H9 (cell line): ENCODE results near the gene CYSLTR2. TPM values are rescaled to one million over a fixed set of nuclear protein-coding genes. Genes with fewer than 3 reads are reported as not detected.

Source experiments
- DNase-seq: peaks from one replicate; pipeline ENCODE4 v3.0.0-alpha.2; 2017
- H2AFZ ChIP-seq: one replicate; pipeline ENCODE4 v1.6.1; 2013; ENCODE audit warnings: mild to moderate bottlenecking, low read length, control low read depth, moderate library complexity
- H2AK5ac ChIP-seq: 2 replicates; pipeline ENCODE4 v1.6.1; 2013; ENCODE audit warnings: low read length, control low read depth, mixed read lengths; ENCODE audit not compliant: insufficient read length
- H2BK120ac ChIP-seq: one replicate; pipeline ENCODE4 v1.6.1; 2013; ENCODE audit warnings: low read depth, mild to moderate bottlenecking, low read length, control low read depth, inconsistent platforms; ENCODE audit not compliant: poor library complexity, severe bottlenecking
- H2BK12ac ChIP-seq: 2 replicates; pipeline ENCODE4 v1.6.1; 2013; ENCODE audit warnings: low read length, control low read depth, mixed read lengths, low read depth; ENCODE audit not compliant: insufficient read length
- H2BK15ac ChIP-seq: 2 replicates; pipeline ENCODE4 v1.6.1; 2013; ENCODE audit warnings: low read depth, low read length, control low read depth
- H2BK20ac ChIP-seq: one replicate; pipeline ENCODE4 v1.6.1; 2013; ENCODE audit warnings: low read depth, mild to moderate bottlenecking, low read length, control low read depth, inconsistent platforms; ENCODE audit not compliant: poor library complexity, severe bottlenecking
- H2BK5ac ChIP-seq: 2 replicates; pipeline ENCODE4 v1.6.1; 2013; ENCODE audit warnings: low read length, control low read depth, mixed read lengths; ENCODE audit not compliant: insufficient read length
- H3K14ac ChIP-seq: 2 replicates; pipeline ENCODE4 v1.6.1; 2013; ENCODE audit warnings: low read length, control low read depth; ENCODE audit not compliant: insufficient read depth
- H3K18ac ChIP-seq: 2 replicates; pipeline ENCODE4 v1.6.1; 2013; ENCODE audit warnings: low read depth, mild to moderate bottlenecking, mixed read lengths, low read length, control low read depth; ENCODE audit not compliant: insufficient read length
- H3K23ac ChIP-seq: 2 replicates; pipeline ENCODE4 v1.6.1; 2013; ENCODE audit warnings: low read length, control low read depth, mixed read lengths, low read depth; ENCODE audit not compliant: insufficient read length
- H3K23me2 ChIP-seq: 2 replicates; pipeline ENCODE4 v1.6.1; 2013; ENCODE audit warnings: low read depth, mild to moderate bottlenecking, mixed read lengths, low read length, control low read depth; ENCODE audit not compliant: insufficient read length, poor library complexity, severe bottlenecking
- H3K27ac ChIP-seq: 2 replicates; pipeline ENCODE4 v1.5.1; 2013; ENCODE audit warnings: low read length, control low read depth, mixed read lengths, low read depth; ENCODE audit not compliant: insufficient read length
- H3K27me3 ChIP-seq: 2 replicates; pipeline ENCODE4 v1.6.1; 2013; ENCODE audit warnings: low read length, control low read depth, inconsistent platforms; ENCODE audit not compliant: insufficient read depth
- H3K4ac ChIP-seq: 2 replicates; pipeline ENCODE4 v1.6.1; 2013; ENCODE audit warnings: low read depth, mild to moderate bottlenecking, control low read depth, inconsistent platforms, low read length, moderate library complexity
- H3K4me1 ChIP-seq: 2 replicates; pipeline ENCODE4 v1.6.1; 2013; ENCODE audit warnings: low read length, control low read depth, inconsistent platforms; ENCODE audit not compliant: insufficient read depth
- H3K4me2 ChIP-seq: 2 replicates; pipeline ENCODE4 v1.6.1; 2013; ENCODE audit warnings: low read length, control low read depth, mixed read lengths; ENCODE audit not compliant: insufficient read length, insufficient read depth
- H3K56ac ChIP-seq: 2 replicates; pipeline ENCODE4 v1.6.1; 2013; ENCODE audit warnings: low read depth, mild to moderate bottlenecking, mixed read lengths, low read length, control low read depth; ENCODE audit not compliant: insufficient read length
- H3K79me1 ChIP-seq: 2 replicates; pipeline ENCODE4 v1.6.1; 2013; ENCODE audit warnings: low read depth, mild to moderate bottlenecking, moderate library complexity, low read length, control low read depth, inconsistent platforms; ENCODE audit not compliant: insufficient read depth, poor library complexity, severe bottlenecking
- H3K79me2 ChIP-seq: 2 replicates; pipeline ENCODE4 v1.6.1; 2013; ENCODE audit warnings: low read length, control low read depth, inconsistent platforms; ENCODE audit not compliant: insufficient read depth
- H3K9ac ChIP-seq: 2 replicates; pipeline ENCODE4 v1.6.1; 2013; ENCODE audit warnings: low read length, control low read depth, mixed read lengths; ENCODE audit not compliant: insufficient read length; ENCODE audit errors: extremely low read depth
- H3K9me3 ChIP-seq: one replicate; pipeline ENCODE4 v1.6.1; 2013; ENCODE audit warnings: low read depth, low read length, inconsistent platforms; ENCODE audit not compliant: control insufficient read depth
- H3T11ph ChIP-seq: one replicate; pipeline ENCODE4 v1.6.1; 2013; ENCODE audit warnings: mild to moderate bottlenecking, low read length, control low read depth, inconsistent platforms
- H4K20me1 ChIP-seq: one replicate; pipeline ENCODE4 v1.6.1; 2013; ENCODE audit not compliant: control insufficient read depth, insufficient read length, insufficient read depth
- H4K5ac ChIP-seq: 2 replicates; pipeline ENCODE4 v1.6.1; 2013; ENCODE audit warnings: low read depth, mild to moderate bottlenecking, mixed read lengths, low read length, control low read depth; ENCODE audit not compliant: insufficient read length
- H4K8ac ChIP-seq: replicated peaks from 2 replicates; pipeline ENCODE4 v1.6.1; 2013; ENCODE audit warnings: low read length, control low read depth, mixed read lengths, low read depth; ENCODE audit not compliant: insufficient read length
- H4K91ac ChIP-seq: 2 replicates; pipeline ENCODE4 v1.6.1; 2013; ENCODE audit warnings: low read depth, mild to moderate bottlenecking, moderate library complexity, mixed read lengths, low read length, control low read depth; ENCODE audit not compliant: insufficient read length
- H3K27ac Mint-ChIP-seq, 3 experiments: 2 replicates in 2 of 3; 3 replicates in 1 of 3; pipeline ENCODE4 v1.8.0; 2020 to 2021; ENCODE audit warnings: mixed read lengths in 3 of 3, mild to moderate bottlenecking in 1 of 3, moderate library complexity in 1 of 3
- H3K27me3 Mint-ChIP-seq: 2 replicates; pipeline ENCODE4 v1.8.0; 2021; ENCODE audit warnings: low read depth, mild to moderate bottlenecking, moderate library complexity, mixed read lengths
- H3K36me3 Mint-ChIP-seq, 3 experiments: 2 replicates in 2 of 3; 3 replicates in 1 of 3; pipeline ENCODE4 v1.8.0; 2020 to 2021; ENCODE audit warnings: low read depth in 3 of 3, mixed read lengths in 3 of 3; ENCODE audit not compliant: insufficient read depth in 1 of 3
- H3K4me1 Mint-ChIP-seq, 2 experiments: 2 replicates each; pipeline ENCODE4 v1.8.0; 2020; ENCODE audit warnings: mixed read lengths in 2 of 2
- H3K4me3 Mint-ChIP-seq, 2 experiments: 2 replicates in 1 of 2; 3 replicates in 1 of 2; pipeline ENCODE4 v1.8.0; 2020 to 2021; ENCODE audit warnings: mild to moderate bottlenecking in 2 of 2, mixed read lengths in 2 of 2, moderate library complexity in 1 of 2
- H3K9me3 Mint-ChIP-seq, 2 experiments: 2 replicates in 1 of 2; 3 replicates in 1 of 2; pipeline ENCODE4 v1.8.0; 2020; ENCODE audit warnings: mild to moderate bottlenecking in 2 of 2, mixed read lengths in 2 of 2, moderate library complexity in 1 of 2
- CTCF ChIP-seq: fragments of 200-600 bp; sonication (generic); conservative IDR thresholded peaks from 3 replicates; pipeline ENCODE4 v1.8.0; 2021; ENCODE audit warnings: antibody characterized with exemption, mild to moderate bottlenecking
- WGBS: extraction: QIAGEN DNeasy Blood & Tissue Kit; methylation state at CpG from one replicate; pipeline ENCODE4 v1.1.7; 2013; ENCODE audit warnings: missing lambda C conversion rate, low lambda C conversion rate, mixed read lengths; ENCODE audit not compliant: insufficient read length; ENCODE audit errors: extremely low coverage; 5-methylcytosine and 5-hydroxymethylcytosine counted together
- total RNA-seq: library from RNA; stranded (reverse); gene quantifications from 2 replicates; pipeline ENCODE4 v1.2.1, GENCODE V29; 2021

CYSLTR2 gene
- total RNA-seq, 1 experiment from 2014 or later: not detected

DNA sequence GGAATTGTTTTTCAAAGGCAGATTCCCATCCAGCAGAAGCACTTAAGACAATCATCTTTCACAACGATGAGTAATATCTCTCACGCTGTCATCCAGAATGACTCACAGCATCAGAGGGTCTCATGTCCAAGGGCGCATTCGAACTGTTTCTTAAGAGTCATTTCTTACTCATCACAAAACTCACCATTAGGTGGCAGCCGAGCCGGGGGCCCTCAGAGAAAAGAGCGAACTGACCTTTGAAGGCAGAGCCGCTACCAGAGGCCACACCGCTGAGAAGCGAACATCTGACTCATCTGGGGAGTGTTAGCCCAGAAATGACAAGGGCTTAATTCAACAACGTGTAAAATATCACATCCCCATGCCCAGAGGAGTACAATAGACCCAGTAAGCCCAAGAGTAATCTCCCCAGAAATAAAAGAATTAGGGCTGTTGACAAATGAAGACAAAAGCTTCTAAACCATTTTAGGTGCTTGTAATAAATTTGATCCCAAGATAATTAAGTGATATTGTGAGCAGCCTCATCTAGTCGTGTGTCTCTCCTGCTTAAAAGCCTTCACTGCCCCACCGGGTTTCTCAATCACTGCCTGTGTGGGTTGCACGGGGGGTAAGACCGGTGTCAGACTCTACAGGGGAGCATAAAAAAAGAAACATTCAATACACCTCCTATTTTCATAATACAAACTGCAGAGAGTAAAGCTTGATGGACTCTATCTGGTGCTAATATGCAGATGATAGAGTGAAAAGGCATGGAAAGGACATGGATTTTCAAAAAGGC lies 96.2 kb downstream of the CYSLTR2 start:
- Mint-ChIP-seq H3K27me3 (0 out of 2 replicates have a peak, but pooled peaks cover 3% of the 10 kb centered on the region), H3K4me1 (peaks cover 5 to 6% of the 10 kb centered on the region in 2 experiments), H3K27ac (peak overlapping the region in 1 of 3 experiments; percentile 87; a peak in 2 of 7 replicates), H3K9me3 (peaks cover 1 to 3% of the 10 kb centered on the region in 2 experiments), H3K36me3 (peaks cover 0 to 2% (median 0%) of the 10 kb centered on the region in 3 experiments; a peak in 2 of 7 replicates), H3K4me3 (no peak overlapping the region)
- Histone ChIP-seq H2BK15ac (no peak overlapping the region), H3K4me2 (no peak overlapping the region), H3K27ac (no peak overlapping the region), H2AFZ (no peak overlapping the region), H2BK20ac (no peak overlapping the region), H3K23me2 (no peaks in the 10 kb centered on the region), H3K79me2 (no peaks in the 10 kb centered on the region), H4K20me1 (no peaks in the 10 kb centered on the region), H4K5ac (no peak overlapping the region), H3K79me1 (no peaks in the 10 kb centered on the region), H2BK12ac (no peak overlapping the region), H2BK5ac (no peak overlapping the region), H3K4me1 (no peaks in the 10 kb centered on the region), H2AK5ac (no peak overlapping the region), H4K91ac (no peak overlapping the region), H3K27me3 (no peaks in the 10 kb centered on the region), H3T11ph (no peak overlapping the region), H3K9me3 (no peaks in the 10 kb centered on the region), H3K4ac (no peak overlapping the region), H2BK120ac (no peak overlapping the region), H4K8ac (no peak overlapping the region), H3K9ac (no peak overlapping the region), H3K23ac (no peak overlapping the region), H3K14ac (no peak overlapping the region), H3K18ac (no peak overlapping the region), H3K56ac (no peak overlapping the region)
- peak; percentile 69 for TF ChIP-seq CTCF
- WGBS: no CpG with 5 or more reads among the region's 15 CpGs
- DNase-seq: peak; percentile 72
